HG02798 (cell line): Measurements from ENCODE around the gene MEGF9.

Experiments used
- ATAC-seq: cut with Tn5 transposase; IDR thresholded peaks from one replicate; pipeline ENCODE4 v1.9.1; 2021; ENCODE audit warnings: mild to moderate bottlenecking; ENCODE audit not compliant: unreplicated experiment, poor library complexity

Gene MEGF9

DNA sequence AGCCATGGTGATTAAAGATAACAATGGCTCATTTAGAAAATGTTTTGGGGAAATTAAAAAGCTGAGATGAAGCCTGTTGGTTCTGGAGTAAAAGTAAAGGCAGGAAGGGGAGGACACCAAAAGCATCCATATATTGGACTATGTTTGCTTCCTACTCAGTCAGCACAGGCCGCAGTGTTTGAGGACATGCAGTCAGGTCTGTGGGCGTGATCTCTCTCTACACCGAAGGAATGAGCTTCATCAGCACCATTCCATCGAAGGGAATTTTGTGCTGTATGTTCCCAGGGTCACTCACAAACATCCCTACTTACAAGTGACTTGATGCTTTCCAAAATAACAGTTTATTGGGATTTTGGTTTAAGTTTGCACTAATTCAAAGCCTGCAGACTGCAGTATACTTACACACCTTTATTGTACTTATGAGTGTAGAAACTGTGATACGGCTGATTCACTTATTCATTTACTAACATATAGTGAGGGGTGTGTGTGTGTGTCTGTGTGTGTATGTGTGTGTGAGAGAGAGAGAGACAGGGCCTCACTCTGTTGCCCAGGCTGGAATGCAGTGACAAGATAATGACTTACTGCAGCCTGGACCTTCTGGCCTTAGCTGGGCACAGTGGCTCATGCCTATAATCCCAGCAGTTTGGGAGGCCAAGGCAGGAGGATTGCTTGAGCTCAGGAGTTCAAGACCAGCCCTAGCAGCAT is 120.9 kb downstream of the MEGF9 start:
- no peak for ATAC-seq

DNA sequence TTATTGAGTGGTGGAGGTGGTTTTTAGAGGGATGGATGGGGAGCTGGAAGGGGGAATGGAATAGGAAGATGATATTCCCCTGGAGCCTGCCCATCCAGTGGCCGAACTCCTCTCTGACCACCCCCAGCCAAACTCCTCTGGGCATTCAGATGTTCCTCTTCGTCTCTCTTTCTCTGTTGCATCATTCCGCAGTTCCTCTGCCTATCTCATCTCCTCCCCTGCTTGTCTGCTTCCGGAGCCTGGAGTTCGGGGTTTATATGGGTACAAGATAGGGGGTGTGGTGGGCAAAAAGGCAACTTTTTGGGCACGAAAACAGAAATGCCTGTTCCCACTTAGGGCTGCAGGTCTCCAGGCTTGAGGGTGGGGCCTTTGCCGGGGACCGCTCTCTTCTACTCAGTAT is 122.1 kb downstream of the MEGF9 start:
- no peak for ATAC-seq

DNA sequence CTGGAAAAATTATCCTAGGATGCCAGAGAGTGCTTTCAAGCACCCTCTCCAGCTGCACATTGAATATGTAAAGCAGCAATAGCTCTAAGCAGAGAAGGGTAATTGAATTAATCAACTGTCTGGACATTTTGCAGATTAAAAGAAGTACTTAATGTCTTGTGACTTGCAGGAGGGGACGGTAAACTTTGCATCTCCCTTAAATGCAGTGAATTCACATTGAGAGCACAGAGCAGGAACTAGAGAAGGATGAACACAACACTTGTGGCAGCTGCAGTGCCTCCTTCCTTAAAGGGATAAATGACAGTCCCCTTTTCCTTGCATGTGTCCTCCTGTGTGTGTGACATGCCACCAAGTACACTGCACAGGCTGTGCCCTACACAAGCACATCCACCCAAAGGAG is 126.9 kb downstream of the MEGF9 start:
- ATAC-seq = no peak

DNA sequence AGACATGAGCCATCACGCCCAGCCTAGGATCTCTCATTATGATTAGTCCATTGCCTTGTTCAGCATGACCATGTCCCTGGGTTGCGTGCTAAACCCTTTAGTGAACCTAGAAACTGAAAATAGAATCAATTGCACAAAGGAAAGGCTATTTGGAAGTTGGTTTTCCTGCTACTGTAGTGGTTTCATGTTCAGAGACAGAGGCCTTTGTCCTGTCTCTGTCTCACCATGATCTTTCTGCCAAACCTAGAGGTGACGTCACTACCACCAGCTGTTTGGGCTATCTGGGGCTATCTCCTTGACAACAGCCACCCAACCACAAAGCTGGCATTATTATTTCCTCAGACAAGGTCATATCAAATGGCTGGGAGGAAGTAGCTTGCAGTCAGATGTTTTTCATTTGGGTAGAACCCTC is 130.3 kb downstream of the MEGF9 start:
- peak; percentile 54 for ATAC-seq

DNA sequence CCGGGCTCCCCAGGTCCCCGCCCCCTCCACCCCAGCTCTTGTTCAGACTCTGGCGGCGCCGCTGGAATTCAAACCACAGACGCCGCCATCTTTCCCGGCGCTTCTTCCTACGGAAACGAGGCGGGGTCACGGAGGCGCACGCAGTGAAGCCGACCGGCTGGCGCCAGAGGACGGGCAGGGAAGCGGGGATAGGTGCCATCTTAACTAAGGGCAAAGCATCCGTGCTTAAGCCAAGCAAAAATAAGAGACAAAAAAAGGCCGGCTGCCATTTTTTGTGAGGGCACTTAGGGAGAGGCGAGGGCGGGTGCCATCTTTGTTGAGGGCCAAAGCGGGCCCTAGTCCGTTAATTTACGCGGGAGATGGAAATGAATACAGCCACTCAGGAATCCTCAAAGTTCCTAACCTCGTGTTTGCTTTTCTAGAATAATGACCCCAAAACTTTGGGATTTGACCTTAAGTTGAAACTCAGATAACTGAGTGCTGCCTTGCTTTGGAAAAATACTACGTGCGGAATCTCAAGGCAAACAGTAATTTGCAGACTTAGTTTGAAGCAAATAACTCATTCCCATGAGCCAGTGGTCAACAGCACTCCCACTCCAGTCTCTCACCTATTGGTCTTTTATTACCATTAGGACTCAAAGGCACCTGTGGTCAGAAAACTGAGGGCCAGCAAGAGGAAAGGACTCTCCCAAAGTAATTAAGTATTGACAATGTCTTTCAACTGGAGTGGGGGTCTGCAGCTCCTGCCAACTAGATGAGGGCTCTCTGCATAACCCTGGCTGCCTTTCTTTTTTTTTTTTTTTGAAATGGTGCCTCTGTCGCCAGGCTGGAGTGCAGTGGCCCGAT is 134.0 kb downstream of the MEGF9 start, which contains the start of gene CDK5RAP2:
Gene CDK5RAP2 (minus strand): TSS at position 117 of the 846 bp plus-strand sequence. CDS start 189 bp downstream, outside the sequence.
- ATAC-seq = peak; percentile 94

DNA sequence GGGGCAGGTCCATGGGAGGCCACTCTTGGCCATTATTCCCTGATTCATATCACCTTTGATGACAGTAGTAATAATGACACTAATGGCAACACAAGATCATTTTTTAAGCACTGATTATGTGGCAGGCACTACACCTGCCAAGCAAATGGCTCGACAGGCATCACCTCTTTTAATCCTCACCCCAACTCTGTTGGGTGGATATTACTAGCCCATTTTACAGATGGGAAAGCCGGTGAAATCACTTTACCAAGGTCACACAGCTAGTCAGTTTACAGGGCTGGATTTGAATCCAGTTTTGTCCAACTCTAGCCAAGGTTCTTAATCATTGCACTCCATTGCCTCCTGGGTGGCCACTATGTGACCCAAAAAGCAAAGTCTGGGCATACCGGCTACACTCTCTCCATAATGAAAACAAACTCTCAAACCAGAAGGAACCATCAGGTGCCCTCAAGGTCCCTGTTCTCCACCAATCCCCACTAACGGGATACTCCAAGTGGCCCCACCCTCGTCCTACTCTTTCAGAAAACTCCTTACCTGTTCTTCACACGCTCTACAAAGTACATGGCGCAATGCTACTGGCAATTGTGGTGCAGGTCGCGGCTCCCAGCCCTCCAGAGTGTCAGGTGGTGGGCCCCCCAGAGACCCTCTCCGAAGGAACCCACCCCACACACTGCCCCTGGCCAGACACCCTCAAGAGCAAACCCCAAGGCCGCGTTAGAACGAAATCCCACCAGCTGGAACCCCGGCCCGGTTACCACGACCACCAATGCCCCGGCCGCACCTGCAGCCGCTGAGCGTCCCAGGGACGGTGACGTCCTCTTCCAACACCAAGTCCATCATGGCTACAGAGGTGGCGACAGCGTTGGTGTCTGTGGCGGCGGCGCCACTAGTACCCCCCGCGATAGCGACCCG is 134.9 kb downstream of the MEGF9 start:
- peak; percentile 0 for ATAC-seq

DNA sequence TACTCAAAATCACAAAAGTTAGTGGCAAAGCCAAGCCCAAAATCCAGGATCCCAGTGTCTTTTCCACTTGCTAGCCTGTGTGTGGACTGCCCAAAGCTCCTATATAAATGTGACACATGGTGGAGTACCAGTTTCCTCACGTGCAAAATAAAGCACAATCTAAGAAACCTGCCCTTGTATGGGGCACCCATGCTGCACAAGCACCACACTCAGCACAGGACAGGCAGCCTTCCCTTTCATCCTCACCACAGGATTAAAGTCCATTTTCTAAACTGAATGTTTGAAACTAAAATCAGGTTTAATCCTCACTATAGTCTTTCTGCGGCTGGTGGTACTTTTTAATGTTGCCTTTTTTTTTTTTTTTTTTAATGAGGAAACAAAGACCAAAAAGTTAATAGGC is 139.8 kb downstream of the MEGF9 start:
- ATAC-seq = no peak

DNA sequence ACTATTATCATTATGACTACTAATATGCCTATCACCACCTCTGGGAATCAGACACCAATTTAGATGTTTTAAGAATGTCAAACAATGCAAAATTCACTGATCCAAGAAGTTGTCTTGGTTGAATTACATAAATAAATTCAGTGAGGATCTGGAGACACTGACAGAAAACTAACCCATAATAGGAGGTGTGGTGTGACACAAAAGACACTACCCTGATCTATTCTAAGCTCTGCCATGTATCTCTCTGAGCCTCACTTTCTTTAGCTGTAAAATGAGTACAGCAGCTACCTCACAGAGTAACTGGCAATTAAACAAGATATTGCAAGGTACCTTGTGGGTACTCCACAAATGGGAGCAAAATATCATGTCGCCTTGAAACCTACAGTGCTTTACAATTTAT is 141.8 kb downstream of the MEGF9 start:
- ATAC-seq = no peak

DNA sequence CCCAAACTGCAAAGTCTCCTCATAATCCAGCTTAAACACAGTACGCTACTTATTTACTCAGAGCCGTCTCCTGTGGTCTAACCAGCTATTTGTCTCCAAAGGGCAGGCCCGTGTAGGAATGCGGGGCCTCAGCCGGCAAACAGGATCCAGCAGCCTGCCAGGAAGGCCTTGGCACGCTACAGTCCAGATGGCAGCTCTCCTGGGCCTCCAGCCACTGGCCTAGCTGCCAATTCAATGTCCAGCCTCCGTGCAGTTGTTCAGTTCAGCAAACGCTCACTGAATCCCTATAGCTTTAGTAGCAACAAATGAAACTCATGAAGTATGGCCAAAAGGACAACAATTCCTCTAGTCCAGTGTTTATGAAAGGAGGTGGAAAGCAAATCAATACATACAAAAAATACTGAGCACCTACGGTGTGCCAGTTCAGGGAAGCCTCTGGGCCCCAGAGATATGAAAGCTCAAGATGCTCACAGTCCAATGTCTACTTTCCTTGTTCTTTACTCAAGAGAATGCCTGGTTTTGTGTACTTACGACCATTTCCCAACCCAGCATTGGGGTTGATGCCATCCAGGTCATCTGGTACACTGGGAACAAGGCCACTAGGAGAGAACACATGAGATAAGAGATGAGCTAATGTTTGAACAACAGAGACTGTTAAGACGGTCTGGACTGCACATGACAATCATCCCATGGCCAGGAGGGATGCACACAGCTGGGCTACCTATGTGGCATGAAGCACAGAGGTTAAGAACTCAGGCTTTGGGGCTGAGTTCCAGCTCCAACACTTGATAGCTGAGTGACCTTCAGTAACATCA is 142.6 kb downstream of the MEGF9 start:
- no peak for ATAC-seq

DNA sequence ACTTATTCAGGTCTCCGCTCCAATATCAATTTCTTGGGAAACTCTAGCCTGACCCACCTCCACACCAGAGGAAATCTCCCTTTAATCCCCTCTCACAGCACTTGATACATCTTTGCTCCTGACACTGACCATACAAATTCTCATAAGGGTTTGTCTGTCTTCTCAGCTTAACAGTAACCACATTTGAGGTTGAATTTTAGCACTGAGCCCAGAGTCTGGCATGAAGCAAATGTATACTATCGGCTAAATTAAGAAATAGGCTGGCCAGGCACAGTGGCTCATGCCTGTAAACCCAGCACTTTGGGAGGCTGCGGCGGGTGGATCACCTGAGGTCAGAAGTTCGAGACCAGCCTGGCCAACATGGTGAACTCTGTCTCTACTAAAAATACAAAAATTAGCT is 144.0 kb downstream of the MEGF9 start:
- no peak for ATAC-seq

DNA sequence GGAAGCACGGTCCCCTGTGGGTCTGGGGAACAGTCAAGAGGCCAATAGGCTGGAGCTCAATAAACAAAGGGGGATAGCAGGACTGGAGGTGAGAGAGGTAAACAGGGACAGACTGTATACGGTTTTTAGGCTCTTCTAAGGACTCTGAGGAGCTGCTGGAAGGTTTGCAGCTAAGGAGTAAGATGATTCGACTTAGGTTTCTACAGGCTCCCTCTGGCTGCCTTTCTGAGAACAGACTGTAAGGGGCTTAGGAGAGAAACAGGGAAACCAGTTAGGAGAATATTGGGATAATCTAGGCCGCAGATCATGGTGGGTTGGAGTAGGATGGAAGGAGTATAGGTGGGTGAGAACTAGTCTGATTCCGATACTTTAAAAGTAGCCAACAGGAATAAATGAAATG is 144.7 kb downstream of the MEGF9 start:
- ATAC-seq = no peak

DNA sequence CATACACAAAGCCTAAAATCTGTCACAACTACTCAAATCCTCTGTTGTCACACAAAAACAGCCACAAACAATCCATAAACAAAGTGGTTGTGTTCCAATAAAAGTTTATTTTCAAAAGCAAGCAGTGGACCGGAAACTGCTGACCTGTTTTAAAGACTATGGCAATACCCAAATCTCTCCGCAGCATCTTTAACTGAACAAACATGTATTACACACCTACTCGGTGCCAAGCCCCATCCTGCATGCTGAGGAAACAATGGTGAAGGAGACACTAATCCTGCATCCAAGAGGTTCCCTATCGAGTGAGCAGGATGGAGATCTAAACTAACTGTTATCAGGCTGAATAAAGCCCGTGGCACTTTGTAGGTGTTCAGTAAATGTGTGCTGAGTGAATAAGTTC is 145.5 kb downstream of the MEGF9 start:
- no peak for ATAC-seq

DNA sequence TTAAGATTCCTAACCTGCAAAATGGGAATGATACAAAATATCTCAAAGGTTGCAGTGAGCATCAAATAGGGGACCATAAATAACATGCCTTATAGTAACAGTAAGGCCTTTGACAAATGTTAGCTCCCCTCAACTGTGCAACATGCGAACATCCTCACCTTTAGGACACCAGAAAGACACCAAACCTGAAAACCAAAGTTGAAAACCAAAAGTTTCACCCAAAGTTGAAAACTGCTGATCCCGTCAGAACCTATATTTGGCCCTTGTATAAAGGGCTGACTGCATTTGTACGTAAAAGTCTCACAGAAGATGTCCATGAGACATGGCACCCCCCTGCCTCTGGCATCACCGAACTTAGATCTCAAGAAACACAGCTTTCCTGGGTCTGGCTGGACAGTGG is 146.4 kb downstream of the MEGF9 start:
- ATAC-seq = no peak

DNA sequence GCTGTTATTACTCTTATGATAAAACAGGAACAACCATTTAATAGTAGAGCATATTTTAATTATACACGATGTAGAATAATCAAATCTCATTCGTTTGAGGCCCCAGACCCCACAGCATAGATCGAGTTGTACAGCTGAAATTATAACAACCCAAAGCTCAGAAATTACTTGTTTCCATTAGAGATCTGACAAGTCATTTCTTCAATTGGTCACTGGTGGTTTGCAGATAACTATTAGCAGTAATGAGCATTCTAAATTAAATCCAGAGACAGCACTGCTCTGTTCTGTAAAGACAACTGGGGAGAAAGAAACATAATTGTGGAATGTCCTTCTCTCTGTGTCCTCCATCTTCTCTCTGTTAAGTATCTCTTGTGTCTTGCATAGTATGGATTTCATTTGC is 147.2 kb downstream of the MEGF9 start:
- no peak for ATAC-seq

DNA sequence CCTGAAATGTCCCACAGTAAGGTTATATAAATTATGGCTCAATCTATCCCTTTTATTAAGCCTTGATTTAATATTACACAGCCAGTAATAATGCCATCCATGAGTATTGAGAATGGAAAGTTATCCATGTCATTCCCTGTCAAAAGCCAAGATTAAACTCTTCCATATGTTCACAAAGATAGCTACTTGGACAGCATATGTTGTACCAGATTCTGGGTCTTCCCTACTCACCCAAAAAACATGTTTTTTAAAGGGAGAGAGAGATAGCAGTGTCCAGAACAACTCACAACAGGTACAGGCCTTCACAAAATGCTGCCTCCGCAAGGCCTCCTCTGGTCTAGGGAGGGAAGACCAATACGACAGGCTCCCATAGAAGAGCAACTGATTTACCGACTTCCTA is 149.7 kb downstream of the MEGF9 start:
- ATAC-seq = no peak

DNA sequence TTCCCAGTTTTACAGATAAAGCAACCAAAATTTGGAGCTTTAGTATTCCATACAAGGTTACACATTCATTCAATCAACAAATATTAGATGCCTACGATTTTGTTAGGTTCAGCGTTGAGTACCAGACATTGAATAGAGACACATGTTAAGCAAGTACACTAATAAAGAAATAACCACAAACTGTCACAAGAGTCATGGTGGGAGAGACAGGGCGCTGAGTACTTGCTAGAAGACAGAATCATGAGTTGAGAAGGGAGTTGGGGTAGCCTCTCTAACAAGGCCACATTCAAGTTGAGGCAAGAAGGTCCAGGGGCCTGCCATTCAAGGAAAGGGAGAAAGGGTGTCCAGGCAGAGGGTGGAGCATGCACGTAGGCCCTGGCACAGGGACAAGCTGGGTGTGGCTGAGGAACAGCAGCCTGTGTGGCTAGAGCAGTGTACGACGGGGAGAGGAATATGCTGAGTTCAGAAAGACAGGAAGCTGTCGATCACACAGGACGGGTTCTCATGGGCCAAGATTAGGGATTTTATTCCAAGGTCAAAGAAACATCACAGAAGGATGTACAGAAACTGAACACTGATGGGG is 151.3 kb downstream of the MEGF9 start:
- no peak for ATAC-seq

DNA sequence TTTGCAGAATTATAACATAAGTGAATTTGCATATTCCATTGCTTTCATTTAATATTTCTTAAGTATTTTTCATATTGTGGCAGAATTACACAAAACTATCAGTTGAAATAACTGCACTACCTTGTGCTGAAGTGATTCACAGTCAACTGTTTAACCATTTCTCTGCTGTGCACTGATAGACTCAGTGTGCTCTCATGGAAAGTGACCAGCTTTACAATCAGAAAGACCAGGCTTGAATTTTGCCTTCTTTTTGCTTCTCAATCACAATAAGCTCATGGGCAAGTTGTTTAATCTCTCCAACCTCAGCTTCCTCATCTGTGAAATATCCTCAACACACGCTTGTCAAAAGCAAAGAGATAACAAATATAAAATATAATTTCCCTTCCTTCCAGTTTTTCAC is 152.6 kb downstream of the MEGF9 start:
- ATAC-seq = no peak

DNA sequence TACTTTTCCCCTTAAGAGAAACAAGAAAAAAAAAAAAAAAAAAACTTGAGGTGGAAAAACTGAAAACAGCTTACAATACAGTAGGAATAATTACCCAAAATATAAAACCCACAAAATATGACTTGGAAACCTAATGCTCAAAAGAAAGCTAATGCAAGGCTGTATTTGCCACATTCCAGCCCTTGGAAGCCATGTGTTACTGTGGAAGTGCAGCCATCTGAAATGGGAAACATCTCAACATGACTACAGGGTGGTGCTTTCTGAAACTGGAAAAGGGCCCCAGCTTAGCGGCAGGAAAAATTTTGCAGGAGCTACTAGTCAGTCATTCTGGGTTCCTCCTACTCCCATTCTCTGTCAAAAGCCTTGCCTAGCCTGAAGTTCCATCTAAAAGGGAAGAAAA is 154.7 kb downstream of the MEGF9 start:
- ATAC-seq = no peak

DNA sequence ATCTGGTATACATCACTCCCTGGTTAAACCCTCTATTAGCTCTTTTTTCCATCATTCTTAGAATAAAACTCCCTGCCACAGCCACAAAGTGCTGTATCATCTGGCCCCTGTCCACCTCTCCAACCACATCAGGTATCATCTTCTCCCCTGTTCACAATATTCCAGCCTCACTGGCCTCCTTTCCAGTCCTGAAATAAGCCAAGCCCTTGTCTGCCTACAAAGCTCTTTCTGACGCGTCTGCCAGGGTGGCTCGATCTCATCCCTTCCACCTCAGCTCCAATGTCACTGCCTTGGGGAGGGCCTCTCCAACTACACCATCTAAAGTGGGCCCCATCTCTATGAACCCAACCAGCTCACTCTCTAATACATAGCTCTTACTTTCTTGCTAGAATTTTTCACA is 155.8 kb downstream of the MEGF9 start:
- no peak for ATAC-seq

DNA sequence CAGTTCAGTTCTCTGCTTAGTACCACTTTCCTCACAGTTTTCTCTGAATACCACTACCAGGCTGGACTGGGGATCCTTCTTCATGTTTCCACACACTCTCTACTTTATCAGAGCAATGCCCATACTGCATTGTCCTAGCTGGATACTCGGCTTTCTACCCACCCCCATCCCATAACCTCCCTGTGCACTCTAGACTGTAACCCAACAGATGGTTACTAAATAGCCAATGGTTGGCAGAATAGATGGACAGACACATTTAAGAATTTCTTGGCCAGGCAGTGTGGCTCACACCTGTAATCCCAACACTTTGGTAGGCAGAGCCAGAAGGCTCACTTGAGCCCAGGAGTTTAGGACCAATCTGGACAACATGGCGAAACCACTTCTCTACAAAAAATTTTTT is 157.1 kb downstream of the MEGF9 start:
- no peak for ATAC-seq
